ENCODE data around the gene HSPA1B. TPM values are rescaled to one million over a fixed set of nuclear protein-coding genes. Genes with fewer than 3 reads are reported as not detected.

HSPA1B gene
- total RNA-seq, 3 donors from 2014 or later: 172 to 254 (median 200) TPM

DNA sequence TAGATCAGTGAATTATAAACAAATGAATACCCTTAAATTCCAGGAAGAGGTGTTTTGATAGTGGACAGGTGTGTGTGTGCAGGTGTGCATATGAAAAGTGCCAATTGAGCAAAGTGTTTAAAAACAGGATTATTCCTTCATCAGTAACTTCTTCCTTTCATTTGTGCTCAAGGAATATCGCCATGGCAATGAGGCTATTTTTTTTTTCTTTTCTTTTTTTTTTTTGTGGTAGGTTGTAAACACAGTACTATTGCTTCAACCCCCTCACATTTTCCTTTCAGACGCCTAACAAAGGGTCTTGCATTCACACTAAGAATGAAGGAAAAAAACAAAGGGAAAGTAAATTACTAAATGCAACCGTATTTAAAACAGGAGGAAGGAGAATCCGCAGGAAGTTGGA is 2.0 kb upstream of the HSPA1B start:
- H3K4me3 ChIP-seq: no peak overlapping the region
- no peaks in the 10 kb centered on the region for H3K9me3 ChIP-seq
- no peak for ATAC-seq
- H3K36me3 ChIP-seq (ENCODE audit: low read depth): peaks cover 4% of the 10 kb centered on the region
- intact Hi-C loops (cut with DNase I, micrococcal nuclease): no loop called here
- no peak for TF ChIP-seq CTCF (IDR thresholded peaks at IDR 0.05)
- no peak for DNase-seq
- peaks cover 42% of the 10 kb centered on the region for H3K4me1 ChIP-seq (ENCODE audit: low read depth)

DNA sequence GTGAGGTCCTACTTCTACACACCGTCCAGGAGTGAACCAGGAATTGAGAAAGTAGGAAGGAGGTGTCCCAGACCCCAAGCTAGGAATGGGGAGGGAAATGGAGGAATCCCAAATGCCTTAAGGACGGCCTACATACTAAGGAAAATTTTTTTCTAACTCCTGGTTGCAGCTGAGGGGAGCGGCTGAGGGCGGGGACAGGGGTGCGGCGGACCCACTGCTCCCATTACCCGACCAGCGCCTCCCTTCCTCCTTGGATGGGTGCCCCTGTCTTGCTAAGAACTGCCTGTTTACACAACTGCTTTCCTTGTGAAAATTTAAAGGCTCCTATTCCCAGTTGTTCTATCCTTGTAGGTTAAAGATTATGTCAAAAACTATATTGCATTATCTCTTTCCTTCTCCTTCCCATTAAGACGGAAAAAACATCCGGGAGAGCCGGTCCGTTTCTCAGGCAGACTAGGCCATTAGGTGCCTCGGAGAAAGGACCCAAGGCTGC is 699 bp upstream of the HSPA1B start:
- H3K4me3 ChIP-seq: peak overlapping the region; percentile 54
- no peaks in the 10 kb centered on the region for H3K9me3 ChIP-seq
- peak; percentile 90 to 94 (median 94) for DNase-seq
- peaks cover 4% of the 10 kb centered on the region for H3K36me3 ChIP-seq (ENCODE audit: low read depth)
- peaks cover 44% of the 10 kb centered on the region for H3K4me1 ChIP-seq (ENCODE audit: low read depth)
- intact Hi-C loops (cut with DNase I, micrococcal nuclease): no loop called here
- TF ChIP-seq CTCF (IDR thresholded peaks at IDR 0.05): no peak
- ATAC-seq: peak; percentile 64

DNA sequence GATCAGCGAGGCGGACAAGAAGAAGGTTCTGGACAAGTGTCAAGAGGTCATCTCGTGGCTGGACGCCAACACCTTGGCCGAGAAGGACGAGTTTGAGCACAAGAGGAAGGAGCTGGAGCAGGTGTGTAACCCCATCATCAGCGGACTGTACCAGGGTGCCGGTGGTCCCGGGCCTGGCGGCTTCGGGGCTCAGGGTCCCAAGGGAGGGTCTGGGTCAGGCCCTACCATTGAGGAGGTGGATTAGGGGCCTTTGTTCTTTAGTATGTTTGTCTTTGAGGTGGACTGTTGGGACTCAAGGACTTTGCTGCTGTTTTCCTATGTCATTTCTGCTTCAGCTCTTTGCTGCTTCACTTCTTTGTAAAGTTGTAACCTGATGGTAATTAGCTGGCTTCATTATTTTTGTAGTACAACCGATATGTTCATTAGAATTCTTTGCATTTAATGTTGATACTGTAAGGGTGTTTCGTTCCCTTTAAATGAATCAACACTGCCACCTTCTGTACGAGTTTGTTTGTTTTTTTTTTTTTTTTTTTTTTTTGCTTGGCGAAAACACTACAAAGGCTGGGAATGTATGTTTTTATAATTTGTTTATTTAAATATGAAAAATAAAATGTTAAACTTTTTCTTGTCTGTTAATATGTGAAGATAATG is 2.2 kb downstream of the HSPA1B start:
- peak in 1 of 3 donors; percentile 52 for DNase-seq
- Histone ChIP-seq H3K4me1 (ENCODE audit: low read depth) (peaks cover 47% of the 10 kb centered on the region), H3K9me3 (no peaks in the 10 kb centered on the region), H3K36me3 (ENCODE audit: low read depth) (peaks cover 4% of the 10 kb centered on the region), H3K4me3 (peak overlapping the region; percentile 34)
- no peak for TF ChIP-seq CTCF (IDR thresholded peaks at IDR 0.05)
- intact Hi-C loops (cut with DNase I, micrococcal nuclease): loop anchor here in 1 of 2 donors (5.0 kb wide), 1 partner anchor 97 kb away; no protein-coding TSS in a partner anchor
- no peak for ATAC-seq

GRCh38 chr6:31830886-31831335 is 3.4 kb downstream of the HSPA1B start:
- peak overlapping the region; percentile 34 for H3K4me3 ChIP-seq
- H3K4me1 ChIP-seq (ENCODE audit: low read depth): peaks cover 39% of the 10 kb centered on the region
- DNase-seq: no peak
- ATAC-seq: no peak
- H3K36me3 ChIP-seq (ENCODE audit: low read depth): peaks cover 4% of the 10 kb centered on the region
- no peaks in the 10 kb centered on the region for H3K9me3 ChIP-seq
- no peak for TF ChIP-seq CTCF (IDR thresholded peaks at IDR 0.05)
- intact Hi-C loops (cut with DNase I, micrococcal nuclease): loop anchor here in 1 of 2 donors (5.0 kb wide), 1 partner anchor 99 kb away; no protein-coding TSS in a partner anchor

- H3K36me3 ChIP-seq (ENCODE audit: low read depth): peaks cover 4% of the 10 kb centered on the region
- intact Hi-C loops (cut with DNase I, micrococcal nuclease): loop anchor here in 1 of 2 donors (5.0 kb wide), 1 partner anchor 99 kb away; no protein-coding TSS in a partner anchor
- no peak for DNase-seq
- H3K4me3 ChIP-seq: no peak overlapping the region
- no peaks in the 10 kb centered on the region for H3K9me3 ChIP-seq
- no peak for ATAC-seq
- peaks cover 40% of the 10 kb centered on the region for H3K4me1 ChIP-seq (ENCODE audit: low read depth)
- no peak for TF ChIP-seq CTCF (IDR thresholded peaks at IDR 0.05)
These were observed 4.0 kb downstream of the HSPA1B start for GRCh38 chr6:31831350-31832215.

Data from mucosa of descending colon (tissue), 3 donors.